ENCODE data around the gene OR5W2. TPM values are rescaled to one million over a fixed set of nuclear protein-coding genes. Genes with fewer than 3 reads are reported as not detected.
"Not testable (repeated sequence)": the region's sequence is repeated elsewhere in the genome, so short reads cannot be mapped to it uniquely, and the experiment has no call there.

The OR5W2 gene
- total and polyA plus RNA-seq, 8 donors, result not detected

GRCh38 chr11:55920537-55920936 is 6.2 kb upstream of the OR5W2 start:
- H3K36me3 ChIP-seq, result no peaks in the 10 kb centered on the region

GRCh38 chr11:55902308-55902707 is 12.1 kb downstream of the OR5W2 start:
- TF ChIP-seq CTCF (IDR thresholded peaks at IDR 0.05), result no peak
- DNase-seq, result no peak
- Histone ChIP-seq H3K4me1 (no peaks in the 10 kb centered on the region), H3K36me3 (no peaks in the 10 kb centered on the region), H3K27ac (no peak overlapping the region), H3K9me3 (peaks cover 0 to 6% of the 10 kb centered on the region in 2 donors), H3K4me3 (no peak overlapping the region), H3K27me3 (no peaks in the 10 kb centered on the region)
- intact Hi-C loops (cut with DNase I), result no loop called here
- no peak for ATAC-seq

More at GRCh38 chr11:55920537-55920936, 6.2 kb upstream of the OR5W2 start:
- Histone ChIP-seq H3K9me3 (peaks cover 0 to 4% of the 10 kb centered on the region in 2 donors), H3K27me3 (no peaks in the 10 kb centered on the region), H3K4me1 (no peaks in the 10 kb centered on the region), H3K27ac (no peak overlapping the region), H3K4me3 (no peak overlapping the region)
- no peak for ATAC-seq
- DNase-seq, result peak in 1 of 4 donors; percentile 43
- no peak for TF ChIP-seq CTCF (IDR thresholded peaks at IDR 0.05)
- intact Hi-C loops (cut with DNase I), result no loop called here

GRCh38 chr11:55895216-55895615 is 19.2 kb downstream of the OR5W2 start:
- no peak for ATAC-seq
- Histone ChIP-seq H3K4me3 (no peak overlapping the region), H3K4me1 (no peaks in the 10 kb centered on the region), H3K27ac (no peak overlapping the region), H3K9me3 (peaks cover 0 to 10% of the 10 kb centered on the region in 2 donors), H3K27me3 (no peaks in the 10 kb centered on the region), H3K36me3 (no peaks in the 10 kb centered on the region)
- no peak for TF ChIP-seq CTCF (IDR thresholded peaks at IDR 0.05)
- intact Hi-C loops (cut with DNase I), result no loop called here
- no peak for DNase-seq

- ATAC-seq; H3K4me3 ChIP-seq; DNase-seq; H3K27me3 ChIP-seq; H3K36me3 ChIP-seq; H3K4me1 ChIP-seq; H3K9me3 ChIP-seq; intact Hi-C loops (cut with DNase I); H3K27ac ChIP-seq: not testable (repeated sequence)
These were observed 28.9 kb downstream of the OR5W2 start for GRCh38 chr11:55885481-55885880.

GRCh38 chr11:55884995-55885394 is 29.4 kb downstream of the OR5W2 start:
- DNase-seq; H3K9me3 ChIP-seq; H3K27me3 ChIP-seq; H3K36me3 ChIP-seq; intact Hi-C loops (cut with DNase I); H3K27ac ChIP-seq; ATAC-seq; H3K4me1 ChIP-seq; H3K4me3 ChIP-seq: not testable (repeated sequence)

GRCh38 chr11:55882997-55883396 is 31.4 kb downstream of the OR5W2 start, which contains the start of gene TRIM51:
TSS of gene TRIM51 (plus strand) at chr11:55883297. CDS start at chr11:55885429, 2,132 bp downstream.
- not testable (repeated sequence) for DNase-seq, ATAC-seq

GRCh38 chr11:55873146-55873545 is 41.2 kb downstream of the OR5W2 start:
- H3K36me3 ChIP-seq; intact Hi-C loops (cut with DNase I); ATAC-seq; H3K27ac ChIP-seq; H3K4me1 ChIP-seq; DNase-seq; H3K4me3 ChIP-seq: not testable (repeated sequence)
- H3K27me3 ChIP-seq, result peaks cover 0 to 16% of the 10 kb centered on the region in 2 donors
- peaks cover 0 to 10% of the 10 kb centered on the region in 2 donors for H3K9me3 ChIP-seq

More at GRCh38 chr11:55882997-55883396, 31.4 kb downstream of the OR5W2 start, which contains the start of gene TRIM51:
- intact Hi-C loops (cut with DNase I); H3K4me3 ChIP-seq; H3K4me1 ChIP-seq; H3K9me3 ChIP-seq; H3K27ac ChIP-seq; H3K27me3 ChIP-seq; H3K36me3 ChIP-seq: not testable (repeated sequence)

GRCh38 chr11:55872731-55873130 is 41.7 kb downstream of the OR5W2 start:
- peaks cover 0 to 16% of the 10 kb centered on the region in 2 donors for H3K27me3 ChIP-seq
- H3K4me1 ChIP-seq; H3K36me3 ChIP-seq; H3K4me3 ChIP-seq; intact Hi-C loops (cut with DNase I); H3K27ac ChIP-seq; ATAC-seq; DNase-seq: not testable (repeated sequence)
- peaks cover 0 to 11% of the 10 kb centered on the region in 2 donors for H3K9me3 ChIP-seq

GRCh38 chr11:55867354-55867753 is 47.0 kb downstream of the OR5W2 start:
- intact Hi-C loops (cut with DNase I); H3K9me3 ChIP-seq: not testable (repeated sequence)

More at GRCh38 chr11:55867354-55867753, 47.0 kb downstream of the OR5W2 start:
- not testable (repeated sequence) for H3K4me3 ChIP-seq, ATAC-seq, H3K4me1 ChIP-seq, H3K36me3 ChIP-seq, DNase-seq, H3K27me3 ChIP-seq, H3K27ac ChIP-seq

Data from left lung (tissue), 10 donors.